Measurements from ENCODE around the gene IL17REL.

The IL17REL gene

GRCh38 chr22:50053861-50054260 is 41.3 kb upstream of the IL17REL start:
- TF ChIP-seq JUND (IDR thresholded peaks at IDR 0.05; ENCODE audit: low read depth), result no peak
- DNase-seq (ENCODE audit: low read depth in 1 of 2, low spot score in 1 of 2), result no peak
- in situ Hi-C loops (cut with HindIII; ENCODE audit: low pct_unique_long_range_greater_than_20kb, low sequenced_read_pairs), result no loop called here

- no peak for DNase-seq (ENCODE audit: low read depth in 1 of 2, low spot score in 1 of 2)
- in situ Hi-C loops (cut with HindIII; ENCODE audit: low pct_unique_long_range_greater_than_20kb, low sequenced_read_pairs), result no loop called here
- no peak for TF ChIP-seq JUND (IDR thresholded peaks at IDR 0.05; ENCODE audit: low read depth)
Observed at GRCh38 chr22:50051930-50052329, 39.4 kb upstream of the IL17REL start.

GRCh38 chr22:50049299-50050195 is 37.0 kb upstream of the IL17REL start:
- DNase-seq (ENCODE audit: low read depth in 1 of 2, low spot score in 1 of 2), result no peak
- no peak for TF ChIP-seq JUND (IDR thresholded peaks at IDR 0.05; ENCODE audit: low read depth)
- in situ Hi-C loops (cut with HindIII; ENCODE audit: low pct_unique_long_range_greater_than_20kb, low sequenced_read_pairs), result no loop called here

GRCh38 chr22:50048836-50049235 is 36.3 kb upstream of the IL17REL start:
- in situ Hi-C loops (cut with HindIII; ENCODE audit: low pct_unique_long_range_greater_than_20kb, low sequenced_read_pairs), result no loop called here
- no peak for DNase-seq (ENCODE audit: low read depth in 1 of 2, low spot score in 1 of 2)
- TF ChIP-seq JUND (IDR thresholded peaks at IDR 0.05; ENCODE audit: low read depth), result no peak

- in situ Hi-C loops (cut with HindIII; ENCODE audit: low pct_unique_long_range_greater_than_20kb, low sequenced_read_pairs), result no loop called here
- TF ChIP-seq JUND (IDR thresholded peaks at IDR 0.05; ENCODE audit: low read depth), result no peak
- DNase-seq (ENCODE audit: low read depth in 1 of 2, low spot score in 1 of 2), result no peak
Observed at GRCh38 chr22:50048061-50048765, 35.6 kb upstream of the IL17REL start.

GRCh38 chr22:50047346-50047745 is 34.8 kb upstream of the IL17REL start:
- DNase-seq (ENCODE audit: low read depth in 1 of 2, low spot score in 1 of 2), result no peak
- in situ Hi-C loops (cut with HindIII; ENCODE audit: low pct_unique_long_range_greater_than_20kb, low sequenced_read_pairs), result no loop called here
- TF ChIP-seq JUND (IDR thresholded peaks at IDR 0.05; ENCODE audit: low read depth), result no peak

- no peak for TF ChIP-seq JUND (IDR thresholded peaks at IDR 0.05; ENCODE audit: low read depth)
- no peak for DNase-seq (ENCODE audit: low read depth in 1 of 2, low spot score in 1 of 2)
- in situ Hi-C loops (cut with HindIII; ENCODE audit: low pct_unique_long_range_greater_than_20kb, low sequenced_read_pairs), result no loop called here
Observed at GRCh38 chr22:50046481-50047245, 34.1 kb upstream of the IL17REL start.

- no peak for TF ChIP-seq JUND (IDR thresholded peaks at IDR 0.05; ENCODE audit: low read depth)
- no peak for DNase-seq (ENCODE audit: low read depth in 1 of 2, low spot score in 1 of 2)
- in situ Hi-C loops (cut with HindIII; ENCODE audit: low pct_unique_long_range_greater_than_20kb, low sequenced_read_pairs), result no loop called here
Observed at GRCh38 chr22:50046019-50046415, 33.5 kb upstream of the IL17REL start.

GRCh38 chr22:50045211-50046018 is 32.9 kb upstream of the IL17REL start:
- TF ChIP-seq JUND (IDR thresholded peaks at IDR 0.05; ENCODE audit: low read depth), result no peak
- no peak for DNase-seq (ENCODE audit: low read depth in 1 of 2, low spot score in 1 of 2)
- in situ Hi-C loops (cut with HindIII; ENCODE audit: low pct_unique_long_range_greater_than_20kb, low sequenced_read_pairs), result no loop called here

- in situ Hi-C loops (cut with HindIII; ENCODE audit: low pct_unique_long_range_greater_than_20kb, low sequenced_read_pairs), result no loop called here
- no peak for TF ChIP-seq JUND (IDR thresholded peaks at IDR 0.05; ENCODE audit: low read depth)
- no peak for DNase-seq (ENCODE audit: low read depth in 1 of 2, low spot score in 1 of 2)
Observed at GRCh38 chr22:50044485-50045118, 32.0 kb upstream of the IL17REL start.

GRCh38 chr22:50041361-50042065 is 28.9 kb upstream of the IL17REL start:
- TF ChIP-seq JUND (IDR thresholded peaks at IDR 0.05; ENCODE audit: low read depth), result no peak
- in situ Hi-C loops (cut with HindIII; ENCODE audit: low pct_unique_long_range_greater_than_20kb, low sequenced_read_pairs), result no loop called here
- no peak for DNase-seq (ENCODE audit: low read depth in 1 of 2, low spot score in 1 of 2)
